Measurements from ENCODE around the gene EGFLAM. TPM values are rescaled to one million over a fixed set of nuclear protein-coding genes. Genes with fewer than 3 reads are reported as not detected.

Gene EGFLAM
- total and polyA plus RNA-seq, 9 of the 15 experiments (the other 6 are each of a cell fraction or from before 2014, with no cell fraction given) = 0.09 to 2.5 (median 1.0) TPM

DNA sequence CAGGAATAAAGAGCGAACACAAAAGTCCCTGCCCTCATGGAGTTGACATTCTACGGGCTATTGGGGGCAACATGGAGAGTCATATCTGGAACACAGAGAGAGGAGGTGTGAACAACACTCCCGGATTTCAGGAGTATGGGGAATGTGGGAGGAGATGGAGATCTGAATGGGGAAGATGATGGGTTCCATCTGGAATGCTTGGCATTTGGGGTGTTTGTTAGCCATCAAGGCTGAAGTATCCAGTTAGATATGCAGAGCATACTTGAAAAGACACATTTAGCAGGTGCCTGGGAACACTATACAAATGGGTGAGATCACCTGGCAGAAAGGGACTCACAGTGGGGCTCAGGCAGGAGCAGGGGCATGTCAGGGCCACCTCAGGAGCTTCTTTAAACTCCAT lies 61.1 kb downstream of the EGFLAM start (continued):
- TF ChIP-seq MGA (IDR thresholded peaks at IDR 0.05) = no peak
- no peak for TF ChIP-seq GTF2E2 (tag; IDR thresholded peaks at IDR 0.05)
- TF ChIP-seq, protein P1, sequence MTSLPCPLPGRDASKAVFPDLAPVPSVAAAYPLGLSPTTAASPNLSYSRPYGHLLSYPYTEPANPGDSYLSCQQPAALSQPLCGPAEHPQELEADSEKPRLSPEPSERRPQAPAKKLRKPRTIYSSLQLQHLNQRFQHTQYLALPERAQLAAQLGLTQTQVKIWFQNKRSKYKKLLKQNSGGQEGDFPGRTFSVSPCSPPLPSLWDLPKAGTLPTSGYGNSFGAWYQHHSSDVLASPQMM (CRISPR knock-in tag; IDR thresholded peaks at IDR 0.05) = no peak
- TF ChIP-seq JUN (IDR thresholded peaks at IDR 0.05; ENCODE audit: borderline replicate concordance, low read depth, low read length) = no peak
- no peak for TF ChIP-seq JUN (CRISPR knock-in tag; IDR thresholded peaks at IDR 0.05; ENCODE audit: borderline replicate concordance)
- TF ChIP-seq CC2D1A (IDR thresholded peaks at IDR 0.05) = no peak
- no peak for TF ChIP-seq KDM5B (IDR thresholded peaks at IDR 0.05; ENCODE audit: insufficient replicate concordance, low read depth, low read length)
- TF ChIP-seq ARNT (IDR thresholded peaks at IDR 0.05) = no peak
- TF ChIP-seq MCM2 (IDR thresholded peaks at IDR 0.05; ENCODE audit: low read depth) = no peak

Data from K562 (cell line).